ENCODE results near the gene CEP162.
"Not testable (repeated sequence)": the region's sequence is repeated elsewhere in the genome, so short reads cannot be mapped to it uniquely, and the experiment has no call there.

CEP162 gene

GRCh38 chr6:84228198-84228543 is 728 bp upstream of the CEP162 start:
- DNase-seq: no peak

- DNase-seq: no peak
Measured at GRCh38 chr6:84227044-84227433, 404 bp downstream of the CEP162 start.

GRCh38 chr6:84224251-84224650 is 3.2 kb downstream of the CEP162 start:
- no peak for DNase-seq

- not testable (repeated sequence) for DNase-seq
Measured at GRCh38 chr6:84223608-84224007, 3.8 kb downstream of the CEP162 start.

- DNase-seq: no peak
Measured at GRCh38 chr6:84222426-84222825, 5.0 kb downstream of the CEP162 start.

GRCh38 chr6:84220809-84221409 is 6.5 kb downstream of the CEP162 start:
- DNase-seq: no peak

GRCh38 chr6:84218091-84218490 is 9.4 kb downstream of the CEP162 start:
- no peak for DNase-seq

GRCh38 chr6:84213217-84213616 is 14.2 kb downstream of the CEP162 start:
- DNase-seq: no peak

GRCh38 chr6:84204011-84204410 is 23.4 kb downstream of the CEP162 start:
- DNase-seq: no peak

GRCh38 chr6:84199987-84200386 is 27.5 kb downstream of the CEP162 start:
- DNase-seq: not testable (repeated sequence)

- DNase-seq: no peak
Measured at GRCh38 chr6:84197708-84198107, 29.7 kb downstream of the CEP162 start.

- DNase-seq: no peak
Measured at GRCh38 chr6:84193114-84193708, 34.2 kb downstream of the CEP162 start.

- DNase-seq: no peak
Measured at GRCh38 chr6:84191802-84192201, 35.6 kb downstream of the CEP162 start.

GRCh38 chr6:84189356-84189755 is 38.1 kb downstream of the CEP162 start:
- not testable (repeated sequence) for DNase-seq

GRCh38 chr6:84183430-84183829 is 44.0 kb downstream of the CEP162 start:
- DNase-seq: no peak

GRCh38 chr6:84182001-84182400 is 45.4 kb downstream of the CEP162 start:
- DNase-seq: no peak

GRCh38 chr6:84177241-84177640 is 50.2 kb downstream of the CEP162 start:
- DNase-seq: no peak

GRCh38 chr6:84172574-84172973 is 54.9 kb downstream of the CEP162 start:
- DNase-seq: no peak

- no peak for DNase-seq
Measured at GRCh38 chr6:84172080-84172479, 55.4 kb downstream of the CEP162 start.

GRCh38 chr6:84167457-84167856 is 60.0 kb downstream of the CEP162 start:
- no peak for DNase-seq

GRCh38 chr6:84166395-84166794 is 61.0 kb downstream of the CEP162 start:
- DNase-seq: no peak

- DNase-seq: not testable (repeated sequence)
Measured at GRCh38 chr6:84164328-84164727, 63.1 kb downstream of the CEP162 start.

GRCh38 chr6:84161190-84161589 is 66.3 kb downstream of the CEP162 start:
- DNase-seq: no peak

- no peak for DNase-seq
Measured at GRCh38 chr6:84156306-84156705, 71.1 kb downstream of the CEP162 start.

GRCh38 chr6:84151669-84152068 is 75.8 kb downstream of the CEP162 start:
- DNase-seq: no peak

Data from activated naive CD4-positive, alpha-beta T cell treated with Interleukin-2 at 50 U/mL for 16 hours (primary cell).